Measurements from ENCODE around the gene C2orf66.
A peak's percentile ranks its signal among the peaks of the same experiment; 100 is the strongest.

The C2orf66 gene

GRCh38 chr2:196839574-196839973 is 30.4 kb upstream of the C2orf66 start:
- no peak overlapping the region for H4K91ac ChIP-seq (ENCODE audit: low read depth, low read length)
- WGBS (ENCODE audit: extremely low coverage, insufficient coverage, insufficient read length): no CpG with 5 or more reads among the region's 2 CpGs

GRCh38 chr2:196836440-196836839 is 27.3 kb upstream of the C2orf66 start:
- Histone ChIP-seq H3K18ac (ENCODE audit: low read length) (no peak overlapping the region), H2BK5ac (ENCODE audit: low read depth, low read length, poor library complexity) (no peak overlapping the region), H4K91ac (ENCODE audit: low read depth, low read length) (no peak overlapping the region), H3K27me3 (ENCODE audit: insufficient read depth, low read length) (no peaks in the 10 kb centered on the region), H3K4me1 (ENCODE audit: control insufficient read depth in 1 of 2, insufficient read depth in 2 of 2, low read length in 2 of 2) (no peaks in the 10 kb centered on the region), H3K23ac (ENCODE audit: low read length) (no peak overlapping the region), H2BK120ac (ENCODE audit: insufficient read depth, low read length, poor library complexity) (no peak overlapping the region), H3K4me2 (ENCODE audit: low read length) (no peak overlapping the region), H4K8ac (ENCODE audit: low read depth, low read length) (no peak overlapping the region), H3K14ac (ENCODE audit: low read length) (no peak overlapping the region), H3K27ac (ENCODE audit: low read depth, low read length) (no peak overlapping the region), H3K9ac (ENCODE audit: low read length) (no peak overlapping the region), H3K4ac (ENCODE audit: low read depth, low read length) (no peak overlapping the region), H2AK5ac (ENCODE audit: low read length) (no peak overlapping the region), H2BK12ac (ENCODE audit: low read length) (no peak overlapping the region), H3K4me3 (ENCODE audit: low read depth, low read length) (no peak overlapping the region), H4K12ac (ENCODE audit: low read depth, low read length) (no peak overlapping the region), H3K79me2 (ENCODE audit: control insufficient read depth, insufficient read depth, low read length, poor library complexity) (no peaks in the 10 kb centered on the region), H3K9me3 (ENCODE audit: insufficient read depth, low read depth, low read length) (no peaks in the 10 kb centered on the region), H3K79me1 (ENCODE audit: low read length) (no peaks in the 10 kb centered on the region), H2AFZ (ENCODE audit: insufficient read depth, low read length, poor library complexity) (no peak overlapping the region), H3K36me3 (ENCODE audit: control insufficient read depth in 1 of 2, insufficient read depth in 2 of 2, low read length in 2 of 2) (peaks cover 0 to 5% of the 10 kb centered on the region in 2 experiments)
- DNase-seq: peak in 1 of 2 donors; percentile 25

More at GRCh38 chr2:196839574-196839973, 30.4 kb upstream of the C2orf66 start:
- no peak overlapping the region for H3K14ac ChIP-seq (ENCODE audit: low read length)
- no peak overlapping the region for H4K8ac ChIP-seq (ENCODE audit: low read depth, low read length)
- H3K4me1 ChIP-seq (ENCODE audit: control insufficient read depth in 1 of 2, insufficient read depth in 2 of 2, low read length in 2 of 2): no peaks in the 10 kb centered on the region
- H3K79me2 ChIP-seq (ENCODE audit: control insufficient read depth, insufficient read depth, low read length, poor library complexity): no peaks in the 10 kb centered on the region
- H3K4me3 ChIP-seq (ENCODE audit: low read depth, low read length): no peak overlapping the region
- no peaks in the 10 kb centered on the region for H3K79me1 ChIP-seq (ENCODE audit: low read length)
- H3K27ac ChIP-seq (ENCODE audit: low read depth, low read length): no peak overlapping the region
- H3K4me2 ChIP-seq (ENCODE audit: low read length): no peak overlapping the region
- no peak overlapping the region for H3K18ac ChIP-seq (ENCODE audit: low read length)
- H2AK5ac ChIP-seq (ENCODE audit: low read length): no peak overlapping the region
- no peak overlapping the region for H4K12ac ChIP-seq (ENCODE audit: low read depth, low read length)
- no peaks in the 10 kb centered on the region for H3K9me3 ChIP-seq (ENCODE audit: insufficient read depth, low read depth, low read length)
- H2BK5ac ChIP-seq (ENCODE audit: low read depth, low read length, poor library complexity): no peak overlapping the region
- no peak overlapping the region for H3K23ac ChIP-seq (ENCODE audit: low read length)
- peaks cover 0 to 4% of the 10 kb centered on the region in 2 experiments for H3K36me3 ChIP-seq (ENCODE audit: control insufficient read depth in 1 of 2, insufficient read depth in 2 of 2, low read length in 2 of 2)
- H2AFZ ChIP-seq (ENCODE audit: insufficient read depth, low read length, poor library complexity): no peak overlapping the region
- H2BK12ac ChIP-seq (ENCODE audit: low read length): no peak overlapping the region
- H3K27me3 ChIP-seq (ENCODE audit: insufficient read depth, low read length): no peaks in the 10 kb centered on the region
- H2BK120ac ChIP-seq (ENCODE audit: insufficient read depth, low read length, poor library complexity): no peak overlapping the region
- no peak overlapping the region for H3K9ac ChIP-seq (ENCODE audit: low read length)
- DNase-seq: peak in 1 of 2 donors; percentile 9
- no peak overlapping the region for H3K4ac ChIP-seq (ENCODE audit: low read depth, low read length)

- no peak overlapping the region for H3K18ac ChIP-seq (ENCODE audit: low read length)
- no peak overlapping the region for H3K4me2 ChIP-seq (ENCODE audit: low read length)
- WGBS (ENCODE audit: extremely low coverage, insufficient coverage, insufficient read length): no CpG with 5 or more reads among the region's 1 CpG
- H3K79me1 ChIP-seq (ENCODE audit: low read length): no peaks in the 10 kb centered on the region
- H3K14ac ChIP-seq (ENCODE audit: low read length): no peak overlapping the region
- no peak overlapping the region for H2BK120ac ChIP-seq (ENCODE audit: insufficient read depth, low read length, poor library complexity)
- H3K4me3 ChIP-seq (ENCODE audit: low read depth, low read length): no peak overlapping the region
- no peak overlapping the region for H3K9ac ChIP-seq (ENCODE audit: low read length)
- H2BK5ac ChIP-seq (ENCODE audit: low read depth, low read length, poor library complexity): no peak overlapping the region
- no peak overlapping the region for H2BK12ac ChIP-seq (ENCODE audit: low read length)
- H2AFZ ChIP-seq (ENCODE audit: insufficient read depth, low read length, poor library complexity): no peak overlapping the region
- DNase-seq: no peak
- H2AK5ac ChIP-seq (ENCODE audit: low read length): no peak overlapping the region
- H3K4me1 ChIP-seq (ENCODE audit: control insufficient read depth in 1 of 2, insufficient read depth in 2 of 2, low read length in 2 of 2): no peaks in the 10 kb centered on the region
- no peak overlapping the region for H4K91ac ChIP-seq (ENCODE audit: low read depth, low read length)
- H4K12ac ChIP-seq (ENCODE audit: low read depth, low read length): no peak overlapping the region
- peaks cover 0 to 4% of the 10 kb centered on the region in 2 experiments for H3K36me3 ChIP-seq (ENCODE audit: control insufficient read depth in 1 of 2, insufficient read depth in 2 of 2, low read length in 2 of 2)
- no peaks in the 10 kb centered on the region for H3K9me3 ChIP-seq (ENCODE audit: insufficient read depth, low read depth, low read length)
- no peak overlapping the region for H3K27ac ChIP-seq (ENCODE audit: low read depth, low read length)
- no peak overlapping the region for H3K23ac ChIP-seq (ENCODE audit: low read length)
- H3K4ac ChIP-seq (ENCODE audit: low read depth, low read length): no peak overlapping the region
- no peaks in the 10 kb centered on the region for H3K79me2 ChIP-seq (ENCODE audit: control insufficient read depth, insufficient read depth, low read length, poor library complexity)
- H4K8ac ChIP-seq (ENCODE audit: low read depth, low read length): no peak overlapping the region
- no peaks in the 10 kb centered on the region for H3K27me3 ChIP-seq (ENCODE audit: insufficient read depth, low read length)
These were observed 21.5 kb upstream of the C2orf66 start for GRCh38 chr2:196830701-196831100.

- no peak overlapping the region for H4K12ac ChIP-seq (ENCODE audit: low read depth, low read length)
- no peaks in the 10 kb centered on the region for H3K27me3 ChIP-seq (ENCODE audit: insufficient read depth, low read length)
- H3K9me3 ChIP-seq (ENCODE audit: insufficient read depth, low read depth, low read length): no peaks in the 10 kb centered on the region
- H2BK120ac ChIP-seq (ENCODE audit: insufficient read depth, low read length, poor library complexity): no peak overlapping the region
- no peaks in the 10 kb centered on the region for H3K79me2 ChIP-seq (ENCODE audit: control insufficient read depth, insufficient read depth, low read length, poor library complexity)
- no peaks in the 10 kb centered on the region for H3K79me1 ChIP-seq (ENCODE audit: low read length)
- no peak overlapping the region for H2AK5ac ChIP-seq (ENCODE audit: low read length)
- no peak overlapping the region for H2BK5ac ChIP-seq (ENCODE audit: low read depth, low read length, poor library complexity)
- no peak overlapping the region for H3K23ac ChIP-seq (ENCODE audit: low read length)
- no peak overlapping the region for H2BK12ac ChIP-seq (ENCODE audit: low read length)
- no peak overlapping the region for H3K27ac ChIP-seq (ENCODE audit: low read depth, low read length)
- no peaks in the 10 kb centered on the region for H3K4me1 ChIP-seq (ENCODE audit: control insufficient read depth in 1 of 2, insufficient read depth in 2 of 2, low read length in 2 of 2)
- peaks cover 0 to 4% of the 10 kb centered on the region in 2 experiments for H3K36me3 ChIP-seq (ENCODE audit: control insufficient read depth in 1 of 2, insufficient read depth in 2 of 2, low read length in 2 of 2)
- H4K91ac ChIP-seq (ENCODE audit: low read depth, low read length): no peak overlapping the region
- no peak overlapping the region for H2AFZ ChIP-seq (ENCODE audit: insufficient read depth, low read length, poor library complexity)
- no peak overlapping the region for H3K18ac ChIP-seq (ENCODE audit: low read length)
- no peak overlapping the region for H3K4me3 ChIP-seq (ENCODE audit: low read depth, low read length)
- no peak overlapping the region for H3K4me2 ChIP-seq (ENCODE audit: low read length)
- no peak overlapping the region for H3K14ac ChIP-seq (ENCODE audit: low read length)
- no peak overlapping the region for H3K4ac ChIP-seq (ENCODE audit: low read depth, low read length)
- DNase-seq: no peak
- H4K8ac ChIP-seq (ENCODE audit: low read depth, low read length): no peak overlapping the region
- no peak overlapping the region for H3K9ac ChIP-seq (ENCODE audit: low read length)
- WGBS (ENCODE audit: extremely low coverage, insufficient coverage, insufficient read length): no CpG with 5 or more reads among the region's 2 CpGs
These were observed 18.2 kb upstream of the C2orf66 start for GRCh38 chr2:196827356-196827755.

All from trophoblast cell (in vitro differentiated cells and primary cell).